Thyroid gland (tissue), 4 donors: ENCODE measurements around the gene SLC6A6. TPM values are rescaled to one million over a fixed set of nuclear protein-coding genes. Genes with fewer than 3 reads are reported as not detected.
A peak's percentile ranks its signal among the peaks of the same experiment; 100 is the strongest.

Experiments used
- DNase-seq, 2 donors: peaks; one replicate each; pipeline ENCODE4 v3.0.0-alpha.2; 2019
- H3K27ac ChIP-seq, 3 donors: fragments of 200-600 bp; sonication (generic); 1 replicate in 2 of 3; 2 replicates in 1 of 3; pipeline ENCODE4 v1.5.1; 2016 to 2019; ENCODE audit warnings: mild to moderate bottlenecking in 1 of 3, moderate library complexity in 1 of 3
- H3K27me3 ChIP-seq: fragments of 200-600 bp; sonication (generic); one replicate; pipeline ENCODE4 v1.5.1; 2019
- H3K36me3 ChIP-seq, 2 donors: fragments of 200-600 bp; sonication (generic); one replicate each; pipeline ENCODE4 v1.5.1; 2016 to 2019
- H3K4me1 ChIP-seq, 2 donors: fragments of 200-600 bp; sonication (generic); one replicate each; pipeline ENCODE4 v1.5.1; 2017 to 2019
- H3K4me3 ChIP-seq, 3 donors: fragments of 200-600 bp; sonication (generic); replicated peaks in 1 of 3; 1 replicate in 2 of 3; 2 replicates in 1 of 3; pipeline ENCODE4 v1.5.1; 2016; ENCODE audit warnings: mild to moderate bottlenecking in 1 of 3
- H3K9me3 ChIP-seq: fragments of 200-600 bp; sonication (generic); one replicate; pipeline ENCODE4 v1.5.1; 2017
- POLR2A ChIP-seq, 2 donors: fragments of 450-650 bp; IDR thresholded peaks; one replicate each; pipeline ENCODE4 v1.6.1; 2017; ENCODE audit warnings: antibody characterized with exemption in 2 of 2, mild to moderate bottlenecking in 2 of 2, moderate library complexity in 1 of 2
- WGBS, 2 donors: methylation state at CpG; one replicate each; pipeline ENCODE4 v1.1.5; 2017; 5-methylcytosine and 5-hydroxymethylcytosine counted together
- intact Hi-C: fragments of 100-400 bp; cut with DNase I; formaldehyde crosslinking; loops from one replicate; pipeline ENCODE4 v1.15.1; 2023
- total RNA-seq, 4 donors: library from RNA; depleted of rRNA; stranded (reverse); fragments of >200 nt; gene quantifications; one replicate each; pipeline ENCODE4 v1.2.3, GENCODE V29; 2016
- TF ChIP-seq, protein P1 (sequence below), 6 experiments: fragments of 200-600 bp in 3 of 6; fragments of 450-650 bp in 3 of 6; sonication (generic) in 3 of 6; IDR thresholded peaks; one replicate each; pipeline ENCODE4 v1.5.1; 2016 to 2019; ENCODE audit warnings: antibody characterized with exemption in 6 of 6, mild to moderate bottlenecking in 2 of 6, inconsistent platforms in 1 of 6, moderate library complexity in 1 of 6

The SLC6A6 gene
- total RNA-seq, 4 donors from 2014 or later: 42.7 to 98.0 (median 72.5) TPM

DNA sequence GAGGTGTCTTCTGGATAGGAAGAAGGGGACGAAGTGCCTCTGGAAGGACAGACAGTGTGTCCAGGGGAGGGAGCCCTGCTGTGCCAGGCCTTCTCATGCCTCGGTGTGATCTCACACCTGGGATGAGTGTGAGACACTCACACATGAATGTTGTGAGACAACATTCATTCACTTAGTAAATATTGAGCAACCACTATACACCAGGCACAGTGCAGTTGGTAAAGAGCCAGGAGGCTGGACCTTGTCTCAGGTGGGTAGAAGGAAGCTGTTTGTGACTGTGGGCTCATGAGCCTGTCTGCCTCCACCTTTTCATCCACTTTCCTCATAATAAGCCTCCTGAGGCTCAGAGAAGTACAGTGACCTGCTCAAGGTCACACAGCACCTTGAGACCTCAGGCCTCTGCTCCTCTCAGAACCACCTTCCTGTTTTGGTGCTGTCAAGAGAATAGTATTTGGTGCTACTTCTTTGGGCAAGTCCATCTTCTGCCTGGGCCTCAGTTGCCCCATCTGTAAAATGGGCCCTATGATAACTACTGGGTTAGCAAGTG, 20.9 kb downstream of the SLC6A6 start:
- no peaks in the 10 kb centered on the region for H3K36me3 ChIP-seq
- H3K27ac ChIP-seq: peak overlapping the region in 2 of 3 donors; percentile 77 to 80
- no peak overlapping the region for H3K4me3 ChIP-seq
- no peaks in the 10 kb centered on the region for H3K27me3 ChIP-seq
- intact Hi-C loops: no loop called here
- 63 to 75% methylated on average over 2 of the region's 2 CpGs for WGBS, 2 donors
- TF ChIP-seq, protein P1, sequence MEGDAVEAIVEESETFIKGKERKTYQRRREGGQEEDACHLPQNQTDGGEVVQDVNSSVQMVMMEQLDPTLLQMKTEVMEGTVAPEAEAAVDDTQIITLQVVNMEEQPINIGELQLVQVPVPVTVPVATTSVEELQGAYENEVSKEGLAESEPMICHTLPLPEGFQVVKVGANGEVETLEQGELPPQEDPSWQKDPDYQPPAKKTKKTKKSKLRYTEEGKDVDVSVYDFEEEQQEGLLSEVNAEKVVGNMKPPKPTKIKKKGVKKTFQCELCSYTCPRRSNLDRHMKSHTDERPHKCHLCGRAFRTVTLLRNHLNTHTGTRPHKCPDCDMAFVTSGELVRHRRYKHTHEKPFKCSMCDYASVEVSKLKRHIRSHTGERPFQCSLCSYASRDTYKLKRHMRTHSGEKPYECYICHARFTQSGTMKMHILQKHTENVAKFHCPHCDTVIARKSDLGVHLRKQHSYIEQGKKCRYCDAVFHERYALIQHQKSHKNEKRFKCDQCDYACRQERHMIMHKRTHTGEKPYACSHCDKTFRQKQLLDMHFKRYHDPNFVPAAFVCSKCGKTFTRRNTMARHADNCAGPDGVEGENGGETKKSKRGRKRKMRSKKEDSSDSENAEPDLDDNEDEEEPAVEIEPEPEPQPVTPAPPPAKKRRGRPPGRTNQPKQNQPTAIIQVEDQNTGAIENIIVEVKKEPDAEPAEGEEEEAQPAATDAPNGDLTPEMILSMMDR (IDR thresholded peaks at IDR 0.05): no peak
- TF ChIP-seq POLR2A (IDR thresholded peaks at IDR 0.05): no peak
- peak; percentile 46 to 50 for DNase-seq
- H3K9me3 ChIP-seq: no peaks in the 10 kb centered on the region
- H3K4me1 ChIP-seq: peaks cover 33 to 44% of the 10 kb centered on the region in 2 donors

DNA sequence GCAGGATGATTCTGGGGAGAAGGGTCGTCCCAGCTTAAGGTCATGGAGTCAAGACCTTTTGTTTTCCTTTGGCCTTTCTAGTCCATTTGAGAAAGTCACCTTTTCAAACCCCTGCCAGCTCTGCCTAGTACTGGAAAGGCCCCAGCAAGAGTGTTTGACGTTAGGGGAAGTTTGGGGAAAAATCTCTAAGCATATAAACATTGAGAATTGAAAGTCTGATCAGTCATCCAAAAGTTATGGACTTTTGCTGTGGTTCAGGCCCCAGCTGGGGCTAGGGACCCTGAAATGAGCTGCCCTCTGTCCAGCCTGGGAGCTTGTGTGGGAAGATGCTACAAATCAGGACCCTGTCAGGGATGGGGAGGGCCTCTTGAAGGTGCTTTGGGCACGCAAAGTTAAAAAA, 21.6 kb downstream of the SLC6A6 start:
- H3K36me3 ChIP-seq: no peaks in the 10 kb centered on the region
- peak overlapping the region; percentile 77 to 80 (median 77) for H3K27ac ChIP-seq
- intact Hi-C loops: no loop called here
- DNase-seq: no peak
- TF ChIP-seq, protein P1 (IDR thresholded peaks at IDR 0.05): no peak
- no peak for TF ChIP-seq POLR2A (IDR thresholded peaks at IDR 0.05)
- peaks cover 33 to 51% of the 10 kb centered on the region in 2 donors for H3K4me1 ChIP-seq
- H3K9me3 ChIP-seq: no peaks in the 10 kb centered on the region
- H3K4me3 ChIP-seq: no peak overlapping the region
- no peaks in the 10 kb centered on the region for H3K27me3 ChIP-seq
- WGBS, 2 donors: 25 to 26% methylated on average over 3 of the region's 3 CpGs

DNA sequence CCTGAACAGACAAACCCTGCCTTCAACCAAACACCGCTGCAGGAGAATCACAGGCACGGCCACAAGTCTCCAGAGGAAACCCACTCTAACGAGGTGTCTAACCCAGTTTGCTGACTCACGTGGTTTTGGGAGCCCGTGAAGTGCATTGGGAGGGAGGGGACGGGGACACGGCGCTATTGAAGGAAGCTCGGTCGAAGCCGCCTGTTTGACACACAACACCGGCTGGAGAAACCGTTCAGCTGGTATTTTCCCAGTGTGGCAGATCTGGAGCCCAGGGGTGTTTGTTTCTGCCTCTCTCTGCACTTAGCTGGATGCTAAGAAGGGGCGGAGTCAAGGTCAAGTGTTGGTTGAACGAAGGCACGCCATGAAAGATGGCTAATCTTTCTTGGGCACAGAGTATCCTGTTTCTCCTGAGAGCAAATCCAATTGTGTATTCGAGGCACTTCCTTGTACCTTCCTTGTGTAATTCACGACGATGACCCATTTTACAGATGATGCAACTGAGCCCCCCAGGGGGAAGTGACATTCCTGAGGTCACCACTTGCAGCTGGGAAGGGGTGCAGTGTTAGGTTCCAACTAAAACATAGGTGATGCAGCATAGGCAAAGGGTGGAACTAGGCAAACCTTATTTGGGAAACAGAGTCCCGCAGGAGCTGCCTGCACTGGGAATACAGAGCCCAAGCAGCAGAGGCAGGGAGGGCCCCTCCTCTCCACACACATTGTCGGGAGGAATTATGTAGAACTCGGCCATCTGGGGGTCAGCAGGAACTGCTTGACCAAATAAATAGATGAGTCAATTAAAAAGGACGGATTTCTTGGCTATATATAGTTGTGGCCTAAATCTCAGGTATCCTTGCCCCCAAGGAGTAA, 22.5 kb downstream of the SLC6A6 start:
- no peak overlapping the region for H3K4me3 ChIP-seq
- peak overlapping the region; percentile 77 to 80 (median 77) for H3K27ac ChIP-seq
- TF ChIP-seq POLR2A (IDR thresholded peaks at IDR 0.05): no peak
- TF ChIP-seq, protein P1 (IDR thresholded peaks at IDR 0.05): no peak
- intact Hi-C loops: no loop called here
- H3K9me3 ChIP-seq: no peaks in the 10 kb centered on the region
- H3K4me1 ChIP-seq: peaks cover 31 to 52% of the 10 kb centered on the region in 2 donors
- no peaks in the 10 kb centered on the region for H3K36me3 ChIP-seq
- H3K27me3 ChIP-seq: no peaks in the 10 kb centered on the region
- WGBS, 2 donors: 41 to 52% methylated on average over 23 of the region's 23 CpGs
- DNase-seq: peak; percentile 78 to 86

DNA sequence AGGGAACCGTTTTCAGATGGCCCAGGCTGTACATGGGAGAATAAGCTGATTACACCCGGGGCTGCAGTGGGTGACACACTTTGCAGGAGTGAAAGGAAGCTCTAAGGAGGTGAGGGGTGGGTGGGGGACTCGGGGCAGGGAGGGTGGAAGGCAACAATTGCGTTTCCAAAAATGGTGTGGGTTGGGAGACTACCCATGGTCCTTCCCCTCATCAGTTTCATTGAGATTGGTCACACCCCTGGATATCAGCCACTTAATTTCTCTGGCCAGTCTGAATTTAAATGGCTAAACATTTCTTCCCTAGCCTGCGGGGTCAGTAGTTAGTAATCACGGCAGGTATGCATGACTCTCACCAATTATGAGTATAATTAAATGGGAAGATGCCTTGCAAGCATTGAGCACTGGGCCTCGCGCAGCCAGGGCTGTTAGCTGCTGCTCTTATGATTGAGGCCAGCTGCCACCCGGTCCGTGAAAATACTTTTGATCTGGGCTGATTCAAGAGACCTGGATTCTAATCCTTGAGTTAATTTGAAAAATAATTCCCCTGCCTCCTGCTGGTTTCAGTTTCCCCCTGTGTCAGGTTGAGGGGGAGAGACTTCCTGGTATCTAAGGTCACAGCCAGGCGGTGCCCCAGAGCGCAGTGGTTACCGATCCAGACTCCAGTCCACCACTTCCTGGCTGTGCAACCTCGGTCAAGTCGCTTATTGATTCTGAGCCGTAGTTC, 23.3 kb downstream of the SLC6A6 start:
- Histone ChIP-seq H3K27me3 (no peaks in the 10 kb centered on the region), H3K36me3 (no peaks in the 10 kb centered on the region), H3K27ac (no peak overlapping the region), H3K4me3 (no peak overlapping the region), H3K4me1 (peaks cover 25 to 51% of the 10 kb centered on the region in 2 donors), H3K9me3 (no peaks in the 10 kb centered on the region)
- 81 to 86% methylated on average over 16 of the region's 16 CpGs for WGBS, 2 donors
- DNase-seq: no peak
- intact Hi-C loops: no loop called here
- no peak for TF ChIP-seq POLR2A (IDR thresholded peaks at IDR 0.05)
- TF ChIP-seq, protein P1 (IDR thresholded peaks at IDR 0.05): no peak
